GM06990 (cell line): ENCODE results near the gene GALK2.

Experiments used
- DNase-seq: peaks from one replicate; pipeline ENCODE4 v3.0.0-alpha.2; 2011; ENCODE audit not compliant: insufficient read length; ENCODE audit errors: extremely low read depth
- H3K27me3 ChIP-seq: replicated peaks from 2 replicates; pipeline ENCODE4 v1.6.0; 2011; ENCODE audit warnings: low read length; ENCODE audit not compliant: control insufficient read depth, insufficient read depth
- H3K36me3 ChIP-seq: 2 replicates; pipeline ENCODE4 v1.5.1; 2011; ENCODE audit warnings: low read length; ENCODE audit not compliant: control insufficient read depth, insufficient read depth
- H3K4me3 ChIP-seq: replicated peaks from 2 replicates; pipeline ENCODE4 v1.5.1; 2011; ENCODE audit warnings: low read depth, mild to moderate bottlenecking, control low read depth, low read length
- CTCF ChIP-seq: IDR thresholded peaks from 2 replicates; pipeline ENCODE4 v1.5.1; 2011; ENCODE audit warnings: low read length, control low read depth, mild to moderate bottlenecking, inconsistent platforms; ENCODE audit not compliant: insufficient read depth, poor library complexity, severe bottlenecking

Gene GALK2

GRCh38 chr15:49282366-49282765, 112.3 kb downstream of the GALK2 start:
- no peak for DNase-seq
- H3K4me3 ChIP-seq, result no peak overlapping the region
- no peak for TF ChIP-seq CTCF
- peaks cover 2% of the 10 kb centered on the region for H3K36me3 ChIP-seq
- no peaks in the 10 kb centered on the region for H3K27me3 ChIP-seq

DNA sequence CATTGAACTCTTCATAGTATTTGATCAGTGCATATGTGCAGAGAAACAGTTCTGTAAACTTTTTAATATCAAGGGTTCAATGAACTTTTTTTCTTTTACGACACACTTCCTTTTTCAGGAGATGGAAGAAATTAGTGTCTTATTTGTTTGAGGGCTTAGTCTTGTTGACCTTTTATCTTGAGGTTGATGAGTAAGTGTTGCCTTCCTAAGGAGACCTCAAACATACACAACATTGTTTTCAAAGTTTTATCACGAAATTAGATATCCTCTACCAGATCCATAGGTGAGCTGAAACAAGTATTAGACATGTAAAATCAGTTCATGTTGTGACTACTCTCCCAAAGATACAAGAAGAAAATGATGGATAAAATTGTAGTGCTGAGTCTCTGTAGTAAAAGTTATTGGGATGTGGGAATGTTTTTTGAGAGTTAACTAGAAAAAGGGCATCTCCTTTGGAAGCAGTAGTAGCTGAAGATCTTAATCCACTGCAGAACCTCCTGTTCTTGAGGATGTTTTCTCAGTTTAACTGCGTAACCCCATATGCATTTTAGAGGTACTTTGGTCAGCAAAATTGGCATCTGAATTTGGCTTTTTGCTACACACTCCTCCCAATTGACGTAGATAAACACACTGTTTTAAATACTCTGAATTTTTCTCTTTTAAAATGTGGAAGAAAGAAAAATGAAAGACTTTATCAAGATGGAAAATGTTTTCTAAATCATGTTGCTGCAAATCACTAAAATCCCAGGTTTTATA, 116.8 kb downstream of the GALK2 start:
- DNase-seq, result no peak
- no peak for TF ChIP-seq CTCF
- Histone ChIP-seq H3K36me3 (peaks cover 4% of the 10 kb centered on the region), H3K27me3 (no peaks in the 10 kb centered on the region), H3K4me3 (no peak overlapping the region)

DNA sequence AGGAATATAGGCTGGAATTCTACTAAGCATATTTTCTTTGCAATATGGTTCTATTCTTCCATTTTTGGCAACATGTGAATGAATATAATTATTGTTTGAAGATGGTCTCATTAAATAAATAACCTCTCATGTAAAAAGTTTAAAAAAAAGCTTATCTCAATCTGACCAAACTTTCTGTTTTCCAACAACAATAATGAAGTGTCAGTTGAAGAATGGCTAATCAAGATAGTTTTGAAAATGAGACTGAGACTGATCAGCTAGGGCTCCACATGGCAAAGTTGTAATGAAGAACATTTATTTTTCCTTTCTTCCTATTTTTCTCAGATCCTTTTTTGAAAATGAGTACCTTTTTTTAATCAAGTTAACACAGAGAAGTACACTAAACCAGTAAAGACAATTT, 117.4 kb downstream of the GALK2 start:
- H3K36me3 ChIP-seq, result peaks cover 4% of the 10 kb centered on the region
- H3K4me3 ChIP-seq, result no peak overlapping the region
- DNase-seq, result no peak
- TF ChIP-seq CTCF, result no peak
- no peaks in the 10 kb centered on the region for H3K27me3 ChIP-seq

DNA sequence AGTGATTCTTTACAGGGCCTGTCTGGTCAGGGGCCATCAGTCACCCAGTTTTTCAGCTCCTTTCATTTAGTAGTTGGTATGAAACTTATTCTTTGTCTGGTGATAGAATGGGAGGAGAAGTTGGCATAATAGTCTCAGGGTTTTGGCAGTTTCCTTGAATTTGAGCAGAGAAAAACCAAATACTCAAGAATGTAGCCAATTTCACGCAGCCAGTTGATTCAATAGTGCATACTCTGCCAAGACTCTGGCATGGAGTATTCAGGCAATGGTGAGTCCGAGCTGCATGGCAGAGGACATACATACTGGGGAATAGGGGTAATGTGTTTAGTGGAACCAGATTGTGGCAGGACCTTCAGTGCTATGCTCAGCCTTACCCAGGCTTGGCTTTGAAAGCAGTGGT, 118.3 kb downstream of the GALK2 start:
- Histone ChIP-seq H3K27me3 (no peaks in the 10 kb centered on the region), H3K4me3 (no peak overlapping the region), H3K36me3 (peaks cover 4% of the 10 kb centered on the region)
- no peak for DNase-seq
- TF ChIP-seq CTCF, result no peak

DNA sequence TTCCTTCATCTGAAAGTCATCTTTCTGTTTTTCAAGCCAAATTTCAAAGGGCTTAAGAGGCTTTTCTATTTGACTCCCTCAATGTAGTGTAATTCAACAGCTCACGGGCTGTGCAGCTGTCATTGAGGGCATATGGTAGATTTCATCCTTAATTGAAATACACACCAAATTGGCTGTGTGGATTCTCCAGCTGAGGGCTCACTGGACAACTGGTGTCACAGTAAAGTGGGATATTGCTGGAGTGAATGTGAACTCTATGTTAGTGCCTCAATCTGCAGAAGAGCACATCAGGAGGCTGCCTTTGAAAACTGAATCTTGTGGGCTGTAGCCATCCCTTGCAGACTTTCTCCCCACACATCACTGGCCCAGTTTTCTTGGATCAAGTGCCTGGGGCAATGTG, 120.1 kb downstream of the GALK2 start:
- peaks cover 4% of the 10 kb centered on the region for H3K36me3 ChIP-seq
- no peak for TF ChIP-seq CTCF
- H3K4me3 ChIP-seq, result no peak overlapping the region
- no peak for DNase-seq
- H3K27me3 ChIP-seq, result no peaks in the 10 kb centered on the region

DNA sequence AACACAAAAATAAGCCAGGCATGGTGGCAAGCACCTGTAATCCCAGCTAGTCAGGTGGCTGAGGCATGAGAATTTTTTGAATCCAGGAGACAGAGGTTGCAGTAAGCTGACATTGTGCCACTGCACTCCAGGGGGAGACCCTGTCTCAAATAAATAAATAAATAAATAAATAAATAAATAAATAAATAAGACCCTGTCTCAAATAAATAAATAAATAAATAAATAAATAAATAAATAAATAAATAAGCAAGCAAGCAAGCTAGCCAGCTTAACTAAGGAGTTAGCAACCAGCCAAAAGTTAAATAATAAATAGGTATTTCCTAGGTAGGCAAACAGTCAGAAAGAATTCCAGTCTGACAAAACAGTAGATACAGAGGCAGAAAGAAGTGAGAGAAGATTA, 123.9 kb downstream of the GALK2 start:
- Histone ChIP-seq H3K4me3 (no peak overlapping the region), H3K36me3 (peaks cover 2% of the 10 kb centered on the region), H3K27me3 (no peaks in the 10 kb centered on the region)
- DNase-seq, result no peak
- no peak for TF ChIP-seq CTCF
